K562 treated with DMSO at 1 percent for 48 hours (cell line): ENCODE results near the gene SP6. TPM values are rescaled to one million over a fixed set of nuclear protein-coding genes. Genes with fewer than 3 reads are reported as not detected.

Experiments
- total RNA-seq: library from RNA; unstranded; fragments of 300-600 nt; gene quantifications from 2 replicates; pipeline ENCODE4 v1.2.3, GENCODE V29; 2022; ENCODE audit warnings: low replicate concordance; ENCODE audit errors: extremely low read depth

Gene SP6
- not detected in 2 replicates for total RNA-seq

GRCh38 chr17:47850692-47851573 lies at the start of gene SP6:
Gene SP6 (minus strand): TSS chr17:47851163. CDS start chr17:47848429, 2,734 bp downstream.

GRCh38 chr17:47895856-47896671 lies 45.1 kb upstream of the SP6 start, which contains the start of gene SP2:
Gene SP2 (plus strand): TSS chr17:47896236. CDS start chr17:47896287, 51 bp downstream.

DNA sequence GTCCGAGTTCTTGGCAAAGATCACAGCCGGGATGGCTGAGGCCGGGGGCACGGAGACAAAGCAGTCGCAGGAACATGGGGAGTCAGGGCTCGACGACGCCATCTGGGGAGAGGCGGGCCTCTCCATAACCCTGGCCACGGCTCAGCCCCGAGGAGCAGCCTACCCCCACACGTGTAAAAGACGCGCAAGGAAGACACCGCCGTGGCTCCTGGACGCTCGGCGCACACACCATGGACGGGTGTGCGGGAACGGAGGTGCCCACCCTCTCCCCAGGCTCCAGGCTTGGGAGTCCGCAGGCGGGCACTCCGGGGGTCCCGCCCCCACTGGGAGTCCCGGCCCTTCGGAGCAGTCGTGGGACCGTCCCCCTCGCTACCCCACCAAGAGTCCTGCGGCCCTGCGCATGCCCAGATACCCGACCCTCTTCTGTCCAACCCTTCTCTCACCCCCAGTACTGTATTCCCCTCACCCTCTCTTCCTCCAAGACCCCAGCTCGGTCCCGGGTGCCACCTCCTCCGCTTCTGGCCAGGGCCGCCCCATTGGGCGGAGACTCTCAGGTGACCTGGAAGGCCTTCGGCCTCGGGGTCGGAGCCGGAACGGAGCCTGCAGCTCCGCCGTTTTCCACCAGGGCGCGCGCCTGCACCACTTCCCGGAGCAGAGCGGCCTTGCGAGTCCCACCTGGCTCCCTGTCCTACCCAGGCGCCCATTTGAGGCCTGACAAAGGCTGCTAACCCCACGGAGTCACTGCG lies 10.0 kb downstream of the SP6 start, which contains the start of gene SCRN2:
TSS of gene SCRN2 (minus strand) at position 532 of the 746 bp plus-strand sequence. CDS start at position 102, 430 bp downstream.

GRCh38 chr17:47831003-47831933 lies 19.7 kb downstream of the SP6 start, which contains the start of the genes LRRC46 and MRPL10:
Gene LRRC46 (plus strand): TSS chr17:47831670. CDS start chr17:47831990, 320 bp downstream.
Gene MRPL10 (minus strand): TSS chr17:47831541. CDS start chr17:47831511, 30 bp downstream.

DNA sequence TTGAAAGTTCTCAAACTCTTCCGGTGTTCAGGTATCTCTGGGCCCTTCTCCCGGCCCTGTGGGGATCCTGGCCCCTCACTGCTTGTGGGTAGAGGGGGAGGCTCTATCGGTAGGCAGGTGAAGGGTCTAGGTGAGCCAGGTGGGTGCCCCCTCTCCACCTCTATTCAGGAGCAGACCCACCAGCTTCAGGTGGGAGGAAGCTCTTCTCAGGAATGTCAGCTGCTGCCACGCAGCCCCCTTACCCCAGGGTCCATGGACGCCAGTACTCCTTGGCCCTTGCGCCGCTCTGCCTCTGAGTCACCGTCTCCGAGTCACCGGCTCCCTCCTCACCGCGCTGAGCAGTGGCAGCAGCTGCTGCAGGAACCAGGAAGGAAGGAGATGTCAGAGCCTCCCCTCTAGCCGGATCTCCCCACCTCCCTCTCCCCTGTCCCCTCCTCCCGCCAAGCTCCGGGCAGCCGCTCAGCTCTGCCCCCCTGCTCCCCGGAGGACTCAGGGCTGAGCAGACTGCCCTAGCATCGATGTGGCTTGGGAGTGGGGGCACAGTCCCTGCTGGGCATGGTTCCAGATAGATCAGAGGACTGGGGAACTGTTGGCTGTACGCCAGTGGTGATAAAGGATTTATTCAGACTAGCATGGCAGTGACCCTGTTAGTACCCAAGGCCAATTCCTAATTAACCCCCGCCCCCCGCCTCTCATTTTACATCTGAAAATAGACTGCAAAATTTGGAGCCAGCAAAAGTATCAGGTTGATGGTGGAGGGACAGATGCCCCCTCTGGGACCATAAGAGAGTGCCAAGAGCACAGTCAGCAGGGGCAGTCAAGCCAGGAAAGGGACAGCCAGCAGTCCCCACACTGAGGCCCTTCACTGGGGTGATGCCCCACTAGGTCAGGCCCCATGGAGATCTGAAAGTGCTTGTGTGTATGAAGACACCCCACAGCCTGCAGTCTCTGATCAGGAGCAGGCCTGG lies 29.3 kb downstream of the SP6 start, which contains the start of gene OSBPL7:
TSS of gene OSBPL7 (minus strand) at position 371 of the 968 bp plus-strand sequence. CDS start 1,516 bp downstream, outside the sequence.

Other genes starting within 250 kb of the SP6 start
- gene KPNB1, start 201.2 kb downstream of the SP6 start, total RNA-seq: 125 TPM in 1 of 2 replicates, not detected in the other
- not detected in 2 replicates for gene TBKBP1, start 157.0 kb downstream of the SP6 start, total RNA-seq
- not detected in 2 replicates for gene TBX21, start 117.9 kb downstream of the SP6 start, total RNA-seq
- gene OSBPL7, start 29.4 kb downstream of the SP6 start, total RNA-seq: not detected in 2 replicates
- not detected in 2 replicates for gene MRPL10, start 19.6 kb downstream of the SP6 start, total RNA-seq
- gene LRRC46, start 19.5 kb downstream of the SP6 start, total RNA-seq: not detected in 2 replicates
- gene SCRN2, start 9.9 kb downstream of the SP6 start, total RNA-seq: not detected in 2 replicates
- gene SP2, start 45.1 kb upstream of the SP6 start, total RNA-seq: not detected in 2 replicates
- gene PNPO, start 90.4 kb upstream of the SP6 start, total RNA-seq: not detected in 2 replicates
- gene PRR15L, start 106.7 kb upstream of the SP6 start, total RNA-seq: not detected in 2 replicates
- gene CDK5RAP3, start 120.0 kb upstream of the SP6 start, total RNA-seq: not detected in 2 replicates
- not detected in 2 replicates for gene COPZ2, start 186.6 kb upstream of the SP6 start, total RNA-seq
- 109 and 493 TPM in 2 replicates for gene NFE2L1, start 197.2 kb upstream of the SP6 start, total RNA-seq